KBM-7 (cell line): ENCODE results near the gene CCDC87.
"Not testable (repeated sequence)": the region's sequence is repeated elsewhere in the genome, so short reads cannot be mapped to it uniquely, and the experiment has no call there.

Experiments used
- DNase-seq: peaks from one replicate; pipeline ENCODE4 v3.0.0-alpha.2; 2015
- in situ Hi-C: fragments of 300-500 bp; cut with MboI; formaldehyde crosslinking; loops from 2 replicates; pipeline ENCODE4 v1.14.3; 2020; ENCODE audit warnings: low sequenced_read_pairs, low pct_unique_long_range_greater_than_20kb, mixed read lengths

Gene CCDC87

DNA sequence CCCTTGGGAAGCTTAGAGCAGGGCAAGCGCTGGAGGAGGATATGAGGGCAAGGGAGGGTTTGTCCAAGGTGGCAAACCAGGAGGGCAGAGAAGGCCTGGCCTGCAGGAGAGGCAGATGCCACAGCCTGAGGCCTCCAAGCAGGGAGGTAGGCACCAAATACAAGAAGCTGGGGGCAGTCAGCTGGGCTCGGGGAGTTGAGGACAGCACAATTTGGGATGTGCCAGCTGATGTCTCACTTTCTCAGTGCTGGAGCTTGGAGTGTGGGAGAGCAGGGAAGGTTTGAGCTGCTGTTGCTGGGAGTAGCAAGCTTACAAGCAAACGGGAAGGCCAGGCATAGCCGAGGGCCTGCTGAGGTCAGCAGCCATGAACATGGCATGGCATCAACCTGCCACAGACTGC lies 51.0 kb downstream of the CCDC87 start:
- DNase-seq: no peak
- in situ Hi-C loops: no loop called here

DNA sequence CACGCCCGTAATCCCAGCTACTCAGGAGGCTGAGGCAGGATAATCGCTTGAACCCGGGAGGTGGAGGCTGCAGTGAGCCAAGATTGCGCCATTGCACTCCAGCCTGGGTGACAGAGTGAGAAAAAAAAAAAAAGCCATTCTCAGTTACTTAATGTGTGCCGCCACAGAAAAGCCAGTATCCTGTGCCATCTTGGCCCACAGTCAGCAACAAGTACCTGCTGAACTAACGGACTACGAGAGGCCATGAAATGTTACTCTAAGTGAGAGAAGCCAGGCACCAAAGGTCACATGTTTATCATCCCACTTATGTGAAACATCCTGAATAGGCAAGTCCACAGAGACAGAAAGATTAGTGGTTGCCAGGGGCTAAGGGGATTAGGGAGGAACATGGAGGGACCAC lies 52.3 kb downstream of the CCDC87 start:
- DNase-seq: not testable (repeated sequence)

More for the DNA sequence above, 52.3 kb downstream of the CCDC87 start:
- in situ Hi-C loops: not testable (repeated sequence)
